HepG2 (cell line): ENCODE data around the gene ATP8A2. TPM values are rescaled to one million over a fixed set of nuclear protein-coding genes. Genes with fewer than 3 reads are reported as not detected.

Experiments
- ATAC-seq: fragments of 200-7000 bp; cut with Tn5 transposase; 3 replicates; pipeline ENCODE4 v1.9.1; 2020; ENCODE audit warnings: mild to moderate bottlenecking, moderate library complexity
- BruUV-seq: library from RNA; stranded (reverse); fragments of 400-500 nt; replicated peaks from 2 replicates; lab custom pipeline; 2021; lab: Mats Ljungman, UMichigan
- CTCF ChIA-PET: fragments of 300-600 bp; formaldehyde crosslinking; extraction: SDS; loops from one replicate; lab custom pipeline; 2021; ENCODE audit warnings: low total read pairs, inconsistent platforms, low intra/inter-chr PET ratio; lab: Yijun Ruan, JAX
- POLR2A ChIA-PET: fragments of 350-600 bp; sonication (Branson Sonifier 250); formaldehyde crosslinking; loops from one replicate; lab custom pipeline; 2020; ENCODE audit warnings: antibody characterized with exemption, inconsistent platforms; lab: Yijun Ruan, JAX
- DNase-seq: peaks from one replicate; pipeline ENCODE4 v3.0.0-alpha.2; 2015; ENCODE audit warnings: low spot score
- FAIRE-seq: peaks from 3 replicates; lab custom pipeline; 2011; peaks lifted over from hg19 to GRCh38; lab: Jason Lieb, UNC
- H2AFZ ChIP-seq: one replicate; pipeline ENCODE4 v1.6.1; 2011; ENCODE audit warnings: low read length, inconsistent platforms
- H3K27ac ChIP-seq: fragments of 300-600 bp; 3 replicates; pipeline ENCODE4 v1.8.0; 2011; ENCODE audit warnings: mixed run types, mild to moderate bottlenecking, mixed read lengths, low read length, inconsistent platforms; ENCODE audit not compliant: insufficient read depth; ENCODE audit errors: extremely low read length
- H3K27me3 ChIP-seq, 2 experiments: fragments of 200-600 bp in 1 of 2; 2 replicates in 1 of 2; 3 replicates in 1 of 2; pipeline versions ENCODE4 v1.6.0 to v1.8.0; 2011; ENCODE audit warnings: low read length in 2 of 2, mild to moderate bottlenecking in 2 of 2, moderate library complexity in 2 of 2, inconsistent platforms in 1 of 2; ENCODE audit not compliant: insufficient read depth in 2 of 2, control insufficient read depth in 1 of 2
- H3K36me3 ChIP-seq, 2 experiments: fragments of 200-600 bp in 1 of 2; replicated peaks in 1 of 2; 2 replicates in 1 of 2; 3 replicates in 1 of 2; pipeline versions ENCODE4 v1.5.1 to v1.8.0; 2011; ENCODE audit warnings: low read length in 2 of 2, inconsistent platforms in 1 of 2; ENCODE audit not compliant: insufficient read depth in 2 of 2, control insufficient read depth in 1 of 2
- H3K4me1 ChIP-seq: 2 replicates; pipeline ENCODE4 v1.5.1; 2012; ENCODE audit warnings: low read length, inconsistent platforms; ENCODE audit not compliant: insufficient read depth
- H3K4me2 ChIP-seq: 2 replicates; pipeline ENCODE4 v1.6.0; 2011; ENCODE audit warnings: low read depth, low read length, inconsistent platforms
- H3K4me3 ChIP-seq, 3 experiments: fragments of 200-600 bp in 1 of 3; sonication (generic), shearing (Covaris generic) in 1 of 3; replicated peaks in 1 of 3; 2 replicates each; pipeline ENCODE4 v1.5.1; 2011 to 2016; ENCODE audit warnings: low read length in 3 of 3, inconsistent platforms in 2 of 3, low read depth in 2 of 3, mild to moderate bottlenecking in 2 of 3, control low read depth in 1 of 3, mixed read lengths in 1 of 3; ENCODE audit not compliant: insufficient read depth in 1 of 3
- H3K79me2 ChIP-seq: one replicate; pipeline ENCODE4 v1.6.1; 2011; ENCODE audit warnings: low read length, inconsistent platforms; ENCODE audit not compliant: insufficient read depth
- H3K9ac ChIP-seq: 2 replicates; pipeline ENCODE4 v1.6.0; 2011; ENCODE audit warnings: mild to moderate bottlenecking, low read depth, low read length, inconsistent platforms; ENCODE audit not compliant: insufficient read depth
- H3K9me3 ChIP-seq: 2 replicates; pipeline ENCODE4 v1.5.1; 2012; ENCODE audit warnings: mild to moderate bottlenecking, low read length
- H4K20me1 ChIP-seq: 2 replicates; pipeline ENCODE4 v1.6.0; 2011; ENCODE audit warnings: inconsistent platforms, mild to moderate bottlenecking, low read length, moderate library complexity; ENCODE audit not compliant: insufficient read depth
- CCAR2 ChIP-seq: fragments of 200-400 bp; formaldehyde crosslinking; optimal IDR thresholded peaks from 2 replicates; pipeline ENCODE3; 2018; ENCODE audit warnings: low read depth, mild to moderate bottlenecking, low read length, moderate library complexity
- GLI4 ChIP-seq: sonication (generic); formaldehyde crosslinking; IDR thresholded peaks from 2 replicates; pipeline ENCODE4 v1.5.1; 2020; ENCODE audit warnings: missing genetic modification reagents, mild to moderate bottlenecking, moderate library complexity, borderline replicate concordance
- MAFF ChIP-seq: IDR thresholded peaks from 2 replicates; pipeline ENCODE4 v1.6.1; 2011; ENCODE audit warnings: low read depth, low read length, improper control_type of control experiment
- PCBP2 ChIP-seq: fragments of 200-400 bp; formaldehyde crosslinking; optimal IDR thresholded peaks from 2 replicates; pipeline ENCODE3; 2018; ENCODE audit warnings: low read length, low read depth; ENCODE audit not compliant: poor library complexity, severe bottlenecking
- SMYD3 ChIP-seq: sonication (generic); formaldehyde crosslinking; IDR thresholded peaks from 2 replicates; pipeline ENCODE4 v1.8.1; 2023; ENCODE audit warnings: mild to moderate bottlenecking, missing genetic modification reagents
- SNAPC2 ChIP-seq: sonication (generic); formaldehyde crosslinking; IDR thresholded peaks from 2 replicates; pipeline ENCODE4 v1.8.1; 2022; ENCODE audit warnings: mild to moderate bottlenecking, missing genetic modification reagents
- WGBS: methylation state at CpG from one replicate; pipeline ENCODE4 v1.1.6; 2017; ENCODE audit warnings: low lambda C conversion rate; 5-methylcytosine and 5-hydroxymethylcytosine counted together
- in situ Hi-C: cut with HindIII; loops from 2 replicates; pipeline ENCODE4 v1.10.0; 2017; ENCODE audit warnings: low pct_unique_long_range_greater_than_20kb; ENCODE audit not compliant: extremely low pct_ligation_motif_present
- intact Hi-C: fragments of 100-400 bp; cut with micrococcal nuclease; formaldehyde crosslinking; loops from one replicate; pipeline ENCODE4 v1.10.0; 2022; ENCODE audit not compliant: unreplicated experiment
- polyA plus RNA-seq, 8 experiments: library from polyadenylated mRNA; depleted of rRNA in 3 of 8; stranded (reverse) in 7 of 8; unstranded in 1 of 8; fragments of >200 nt; fragmentation: Illumina TruSeq in 4 of 8; extraction: Trizol in 4 of 8; gene quantifications; 2 replicates each; pipeline versions ENCODE4 v1.2.1 to v1.2.3, GENCODE V29; 2011 to 2016; ENCODE audit warnings: low read depth in 4 of 8, missing spikeins in 1 of 8, mixed read lengths in 1 of 8; ENCODE audit not compliant: insufficient read depth in 1 of 8
- total RNA-seq, 5 experiments: library from RNA; depleted of rRNA; stranded (reverse); fragments of >200 nt; fragmentation: Illumina TruSeq; extraction: Trizol; gene quantifications; 2 replicates each; pipeline ENCODE4 v1.2.3, GENCODE V29; 2016; ENCODE audit warnings: low read depth in 1 of 5
- TF ChIP-seq, protein P1 (sequence below): sonication (generic); formaldehyde crosslinking; IDR thresholded peaks from 2 replicates; pipeline ENCODE4 v1.8.1; 2023; ENCODE audit warnings: mild to moderate bottlenecking, inconsistent platforms, moderate library complexity, missing genetic modification reagents, borderline replicate concordance
- TF ChIP-seq, protein P2 (sequence below): IDR thresholded peaks from 2 replicates; pipeline ENCODE4 v1.6.1; 2016; ENCODE audit warnings: missing biosample characterization, missing genetic modification reagents, low read depth
- TF ChIP-seq, protein P3 (sequence below): sonication (generic); formaldehyde crosslinking; IDR thresholded peaks from 2 replicates; pipeline ENCODE4 v1.9.0; 2021; ENCODE audit warnings: missing genetic modification reagents, borderline replicate concordance
- TF ChIP-seq, protein P4 (sequence below): sonication (generic); formaldehyde crosslinking; conservative IDR thresholded peaks from 2 replicates; pipeline ENCODE4 v1.4.0; 2020; ENCODE audit warnings: missing genetic modification reagents
- TF ChIP-seq, protein P5 (sequence below): sonication (generic); formaldehyde crosslinking; IDR thresholded peaks from 2 replicates; pipeline ENCODE4 v1.4.0; 2020; ENCODE audit warnings: missing genetic modification reagents, borderline replicate concordance

Gene ATP8A2
- total and polyA plus RNA-seq, 2 of the 13 experiments (the other 11 are each of a cell fraction or from before 2014, with no cell fraction given), result 0.09 TPM; not detected in 1

DNA sequence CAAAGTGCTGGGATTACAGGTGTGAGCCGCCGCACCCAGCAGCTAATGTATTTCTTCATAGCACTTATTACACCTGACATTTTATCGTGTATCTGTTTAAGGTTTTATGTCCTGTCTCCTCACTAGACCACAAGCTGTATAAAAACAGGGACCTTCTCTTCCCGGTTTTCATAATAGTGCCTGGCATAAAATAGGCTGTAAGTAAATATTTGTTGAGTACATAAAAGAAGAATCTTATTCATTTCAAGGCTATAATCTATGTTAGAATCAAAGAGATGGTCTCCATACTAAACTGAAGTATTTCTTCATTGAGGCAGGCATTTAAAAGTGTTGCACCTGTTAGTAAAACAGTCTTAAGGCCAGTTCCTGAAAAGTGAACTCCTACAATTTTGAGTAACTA lies 486.1 kb downstream of the ATP8A2 start (continued):
- TF ChIP-seq, protein P1, sequence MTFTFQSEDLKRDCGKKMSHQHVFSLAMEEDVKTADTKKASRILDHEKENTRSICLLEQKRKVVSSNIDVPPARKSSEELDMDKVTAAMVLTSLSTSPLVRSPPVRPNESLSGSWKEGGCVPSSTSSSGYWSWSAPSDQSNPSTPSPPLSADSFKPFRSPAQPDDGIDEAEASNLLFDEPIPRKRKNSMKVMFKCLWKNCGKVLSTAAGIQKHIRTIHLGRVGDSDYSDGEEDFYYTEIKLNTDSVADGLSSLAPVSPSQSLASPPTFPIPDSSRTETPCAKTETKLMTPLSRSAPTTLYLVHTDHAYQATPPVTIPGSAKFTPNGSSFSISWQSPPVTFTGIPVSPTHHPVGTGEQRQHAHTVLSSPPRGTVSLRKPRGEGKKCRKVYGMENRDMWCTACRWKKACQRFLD (CRISPR knock-in tag), result no peak
- TF ChIP-seq SMYD3 (no peak), PCBP2 (no peak)

DNA sequence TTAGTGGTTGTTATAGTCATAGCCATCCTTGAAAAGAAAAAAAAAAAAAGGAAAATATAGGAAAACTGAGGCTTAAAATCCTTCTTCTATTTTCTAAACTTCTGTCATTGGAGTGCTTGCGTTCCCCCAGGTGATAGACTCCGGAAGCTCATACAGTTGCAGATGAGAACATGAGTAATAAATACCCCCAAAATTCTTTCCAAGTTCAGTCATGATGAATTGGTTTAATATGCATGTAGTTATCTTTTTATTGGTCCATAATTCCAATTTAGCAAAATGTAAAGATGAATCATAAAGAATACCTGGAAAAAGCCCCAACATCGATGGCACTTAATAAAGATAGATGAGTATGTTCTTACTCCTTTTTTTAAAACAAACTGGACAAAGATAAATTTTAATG lies 487.8 kb downstream of the ATP8A2 start:
- ChIA-PET POLR2A (no interaction called here), CTCF (no interaction called here)
- BruUV-seq, result no TSS peak
- ATAC-seq, result no peak
- FAIRE-seq, result no peak
- Histone ChIP-seq H3K4me3 (no peak overlapping the region), H3K4me1 (no peaks in the 10 kb centered on the region), H3K27me3 (0 out of 5 replicates have a peak, but pooled peaks cover 0 to 3% of the 10 kb centered on the region in 2 experiments), H3K9ac (no peak overlapping the region), H3K79me2 (no peaks in the 10 kb centered on the region), H3K4me2 (no peak overlapping the region), H4K20me1 (no peaks in the 10 kb centered on the region), H2AFZ (no peak overlapping the region), H3K27ac (no peak overlapping the region), H3K9me3 (no peaks in the 10 kb centered on the region), H3K36me3 (no peaks in the 10 kb centered on the region)
- intact Hi-C loops, result no loop called here
- in situ Hi-C loops, result no loop called here
- WGBS, result 38% methylated on average over 3 of the region's 3 CpGs
- DNase-seq, result no peak
- TF ChIP-seq, protein P2, sequence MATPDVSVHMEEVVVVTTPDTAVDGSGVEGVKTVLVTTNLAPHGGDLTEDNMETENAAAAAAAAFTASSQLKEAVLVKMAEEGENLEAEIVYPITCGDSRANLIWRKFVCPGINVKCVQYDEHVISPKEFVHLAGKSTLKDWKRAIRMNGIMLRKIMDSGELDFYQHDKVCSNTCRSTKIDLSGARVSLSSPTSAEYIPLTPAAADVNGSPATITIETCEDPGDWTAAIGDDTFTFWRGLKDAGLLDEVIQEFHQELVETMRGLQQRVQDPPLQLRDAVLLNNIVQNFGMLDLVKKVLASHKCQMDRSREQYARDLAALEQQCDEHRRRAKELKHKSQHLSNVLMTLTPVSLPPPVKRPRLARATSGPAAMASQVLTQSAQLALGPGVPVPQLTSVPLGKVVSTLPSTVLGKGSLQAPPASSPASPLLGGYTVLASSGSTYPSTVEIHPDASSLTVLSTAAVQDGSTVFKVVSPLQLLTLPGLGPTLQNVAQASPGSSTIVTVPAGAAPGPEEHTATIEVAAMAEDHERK (CRISPR knock-in tag), result no peak
- TF ChIP-seq, protein P3, sequence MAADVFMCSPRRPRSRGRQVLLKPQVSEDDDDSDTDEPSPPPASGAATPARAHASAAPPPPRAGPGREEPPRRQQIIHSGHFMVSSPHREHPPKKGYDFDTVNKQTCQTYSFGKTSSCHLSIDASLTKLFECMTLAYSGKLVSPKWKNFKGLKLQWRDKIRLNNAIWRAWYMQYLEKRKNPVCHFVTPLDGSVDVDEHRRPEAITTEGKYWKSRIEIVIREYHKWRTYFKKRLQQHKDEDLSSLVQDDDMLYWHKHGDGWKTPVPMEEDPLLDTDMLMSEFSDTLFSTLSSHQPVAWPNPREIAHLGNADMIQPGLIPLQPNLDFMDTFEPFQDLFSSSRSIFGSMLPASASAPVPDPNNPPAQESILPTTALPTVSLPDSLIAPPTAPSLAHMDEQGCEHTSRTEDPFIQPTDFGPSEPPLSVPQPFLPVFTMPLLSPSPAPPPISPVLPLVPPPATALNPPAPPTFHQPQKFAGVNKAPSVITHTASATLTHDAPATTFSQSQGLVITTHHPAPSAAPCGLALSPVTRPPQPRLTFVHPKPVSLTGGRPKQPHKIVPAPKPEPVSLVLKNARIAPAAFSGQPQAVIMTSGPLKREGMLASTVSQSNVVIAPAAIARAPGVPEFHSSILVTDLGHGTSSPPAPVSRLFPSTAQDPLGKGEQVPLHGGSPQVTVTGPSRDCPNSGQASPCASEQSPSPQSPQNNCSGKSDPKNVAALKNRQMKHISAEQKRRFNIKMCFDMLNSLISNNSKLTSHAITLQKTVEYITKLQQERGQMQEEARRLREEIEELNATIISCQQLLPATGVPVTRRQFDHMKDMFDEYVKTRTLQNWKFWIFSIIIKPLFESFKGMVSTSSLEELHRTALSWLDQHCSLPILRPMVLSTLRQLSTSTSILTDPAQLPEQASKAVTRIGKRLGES (CRISPR knock-in tag), result no peak
- TF ChIP-seq GLI4 (CRISPR knock-in tag) (no peak), CCAR2 (no peak), SNAPC2 (CRISPR knock-in tag) (no peak), MAFF (no peak)
- TF ChIP-seq, protein P4, sequence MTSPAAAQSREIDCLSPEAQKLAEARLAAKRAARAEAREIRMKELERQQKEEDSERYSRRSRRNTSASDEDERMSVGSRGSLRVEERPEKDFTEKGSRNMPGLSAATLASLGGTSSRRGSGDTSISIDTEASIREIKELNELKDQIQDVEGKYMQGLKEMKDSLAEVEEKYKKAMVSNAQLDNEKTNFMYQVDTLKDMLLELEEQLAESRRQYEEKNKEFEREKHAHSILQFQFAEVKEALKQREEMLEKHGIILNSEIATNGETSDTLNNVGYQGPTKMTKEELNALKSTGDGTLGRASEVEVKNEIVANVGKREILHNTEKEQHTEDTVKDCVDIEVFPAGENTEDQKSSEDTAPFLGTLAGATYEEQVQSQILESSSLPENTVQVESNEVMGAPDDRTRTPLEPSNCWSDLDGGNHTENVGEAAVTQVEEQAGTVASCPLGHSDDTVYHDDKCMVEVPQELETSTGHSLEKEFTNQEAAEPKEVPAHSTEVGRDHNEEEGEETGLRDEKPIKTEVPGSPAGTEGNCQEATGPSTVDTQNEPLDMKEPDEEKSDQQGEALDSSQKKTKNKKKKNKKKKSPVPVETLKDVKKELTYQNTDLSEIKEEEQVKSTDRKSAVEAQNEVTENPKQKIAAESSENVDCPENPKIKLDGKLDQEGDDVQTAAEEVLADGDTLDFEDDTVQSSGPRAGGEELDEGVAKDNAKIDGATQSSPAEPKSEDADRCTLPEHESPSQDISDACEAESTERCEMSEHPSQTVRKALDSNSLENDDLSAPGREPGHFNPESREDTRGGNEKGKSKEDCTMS, result no peak
- TF ChIP-seq, protein P5, sequence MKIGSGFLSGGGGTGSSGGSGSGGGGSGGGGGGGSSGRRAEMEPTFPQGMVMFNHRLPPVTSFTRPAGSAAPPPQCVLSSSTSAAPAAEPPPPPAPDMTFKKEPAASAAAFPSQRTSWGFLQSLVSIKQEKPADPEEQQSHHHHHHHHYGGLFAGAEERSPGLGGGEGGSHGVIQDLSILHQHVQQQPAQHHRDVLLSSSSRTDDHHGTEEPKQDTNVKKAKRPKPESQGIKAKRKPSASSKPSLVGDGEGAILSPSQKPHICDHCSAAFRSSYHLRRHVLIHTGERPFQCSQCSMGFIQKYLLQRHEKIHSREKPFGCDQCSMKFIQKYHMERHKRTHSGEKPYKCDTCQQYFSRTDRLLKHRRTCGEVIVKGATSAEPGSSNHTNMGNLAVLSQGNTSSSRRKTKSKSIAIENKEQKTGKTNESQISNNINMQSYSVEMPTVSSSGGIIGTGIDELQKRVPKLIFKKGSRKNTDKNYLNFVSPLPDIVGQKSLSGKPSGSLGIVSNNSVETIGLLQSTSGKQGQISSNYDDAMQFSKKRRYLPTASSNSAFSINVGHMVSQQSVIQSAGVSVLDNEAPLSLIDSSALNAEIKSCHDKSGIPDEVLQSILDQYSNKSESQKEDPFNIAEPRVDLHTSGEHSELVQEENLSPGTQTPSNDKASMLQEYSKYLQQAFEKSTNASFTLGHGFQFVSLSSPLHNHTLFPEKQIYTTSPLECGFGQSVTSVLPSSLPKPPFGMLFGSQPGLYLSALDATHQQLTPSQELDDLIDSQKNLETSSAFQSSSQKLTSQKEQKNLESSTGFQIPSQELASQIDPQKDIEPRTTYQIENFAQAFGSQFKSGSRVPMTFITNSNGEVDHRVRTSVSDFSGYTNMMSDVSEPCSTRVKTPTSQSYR (CRISPR knock-in tag), result no peak
